ENCODE data around the gene ZNF236. TPM values are rescaled to one million over a fixed set of nuclear protein-coding genes. Genes with fewer than 3 reads are reported as not detected.

The ZNF236 gene
- total and polyA plus RNA-seq, 2 of the 8 experiments (the other 6 are each of a cell fraction or from before 2014, with no cell fraction given) = 6.7 to 14.5 TPM

- no peak for TF ChIP-seq JUN (IDR thresholded peaks at IDR 0.05; ENCODE audit: low read depth, low read length)
- TF ChIP-seq GTF2F1 (IDR thresholded peaks at IDR 0.05; ENCODE audit: borderline replicate concordance, low read depth, low read length) = no peak
- no peak for TF ChIP-seq CREB1 (IDR thresholded peaks at IDR 0.05)
- no peak for TF ChIP-seq JUND (IDR thresholded peaks at IDR 0.05; ENCODE audit: low read length)
- no peak for TF ChIP-seq KDM4A (IDR thresholded peaks at IDR 0.05; ENCODE audit: low read depth, low read length, severe bottlenecking)
Measured at GRCh38 chr18:76885001-76885400, 62.6 kb downstream of the ZNF236 start (continued).

All from H1 (cell line).